SU-DHL-6 (cell line): ENCODE data around the gene GPRC5B.

Experiments
- CTCF ChIP-seq: fragments of 200-600 bp; sonication (generic); IDR thresholded peaks from one replicate; pipeline ENCODE4 v1.5.1; 2017; ENCODE audit warnings: antibody characterized with exemption, mild to moderate bottlenecking, low read length, moderate library complexity; ENCODE audit not compliant: insufficient read depth, poor library complexity, severe bottlenecking
- EZH2phosphoT487 ChIP-seq: fragments of 200-600 bp; sonication (generic), shearing (Covaris generic); conservative IDR thresholded peaks from 2 replicates; pipeline ENCODE4 v1.6.1; 2018; ENCODE audit warnings: mild to moderate bottlenecking, antibody characterized with exemption, low read length, moderate library complexity, mixed read lengths

GRCh38 chr16:19809121-19809635 lies 75.5 kb downstream of the GPRC5B start:
- no peak for TF ChIP-seq CTCF
- no peak for TF ChIP-seq EZH2phosphoT487
